ENCODE data around the gene GPRC6A.

The GPRC6A gene

DNA sequence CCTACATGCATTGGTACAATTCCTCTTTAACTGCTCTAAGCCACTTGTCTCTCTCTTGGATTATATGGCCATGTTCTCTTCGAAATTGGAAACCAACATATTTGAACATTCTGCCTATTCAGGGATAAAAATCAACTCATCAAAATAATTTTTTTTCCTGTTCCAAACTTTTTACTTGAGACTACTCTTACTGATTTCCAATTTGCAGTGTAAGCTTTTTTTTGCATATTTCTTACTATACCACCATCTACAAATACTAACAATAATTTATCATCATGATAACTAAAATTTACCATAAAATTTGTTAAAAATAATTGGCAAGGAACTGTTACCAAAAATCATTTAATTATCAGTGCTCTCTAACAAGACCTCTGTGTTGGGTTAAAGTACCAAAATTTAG, 56.4 kb downstream of the GPRC6A start:
- no peak overlapping the region for H3K9ac ChIP-seq (ENCODE audit: low read length)
- H3K4me3 ChIP-seq (ENCODE audit: low read depth, low read length, poor library complexity, severe bottlenecking) = no peak overlapping the region
- H3K27ac ChIP-seq (ENCODE audit: low read depth, low read length, poor library complexity, severe bottlenecking) = no peak overlapping the region
- TF ChIP-seq, protein P1, sequence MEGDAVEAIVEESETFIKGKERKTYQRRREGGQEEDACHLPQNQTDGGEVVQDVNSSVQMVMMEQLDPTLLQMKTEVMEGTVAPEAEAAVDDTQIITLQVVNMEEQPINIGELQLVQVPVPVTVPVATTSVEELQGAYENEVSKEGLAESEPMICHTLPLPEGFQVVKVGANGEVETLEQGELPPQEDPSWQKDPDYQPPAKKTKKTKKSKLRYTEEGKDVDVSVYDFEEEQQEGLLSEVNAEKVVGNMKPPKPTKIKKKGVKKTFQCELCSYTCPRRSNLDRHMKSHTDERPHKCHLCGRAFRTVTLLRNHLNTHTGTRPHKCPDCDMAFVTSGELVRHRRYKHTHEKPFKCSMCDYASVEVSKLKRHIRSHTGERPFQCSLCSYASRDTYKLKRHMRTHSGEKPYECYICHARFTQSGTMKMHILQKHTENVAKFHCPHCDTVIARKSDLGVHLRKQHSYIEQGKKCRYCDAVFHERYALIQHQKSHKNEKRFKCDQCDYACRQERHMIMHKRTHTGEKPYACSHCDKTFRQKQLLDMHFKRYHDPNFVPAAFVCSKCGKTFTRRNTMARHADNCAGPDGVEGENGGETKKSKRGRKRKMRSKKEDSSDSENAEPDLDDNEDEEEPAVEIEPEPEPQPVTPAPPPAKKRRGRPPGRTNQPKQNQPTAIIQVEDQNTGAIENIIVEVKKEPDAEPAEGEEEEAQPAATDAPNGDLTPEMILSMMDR (IDR thresholded peaks at IDR 0.05; ENCODE audit: low read length) = no peak
- TF ChIP-seq EZH2 (IDR thresholded peaks at IDR 0.05; ENCODE audit: borderline replicate concordance, low read length) = no peak
- no peaks in the 10 kb centered on the region for H4K20me1 ChIP-seq (ENCODE audit: insufficient read depth, low read length)
- no peak overlapping the region for H2AFZ ChIP-seq (ENCODE audit: low read length)
- H3K4me2 ChIP-seq (ENCODE audit: low read length) = no peak overlapping the region
- no peaks in the 10 kb centered on the region for H3K9me2 ChIP-seq (ENCODE audit: low read depth, low read length)
- H3K4me1 ChIP-seq (ENCODE audit: insufficient read depth, low read length, severe bottlenecking) = no peaks in the 10 kb centered on the region
- no peaks in the 10 kb centered on the region for H3K9me3 ChIP-seq (ENCODE audit: low read length)
- H3K27me3 ChIP-seq (ENCODE audit: insufficient read depth, low read length) = no peaks in the 10 kb centered on the region
- no peaks in the 10 kb centered on the region for H3K36me3 ChIP-seq (ENCODE audit: insufficient read depth, low read length)
- H3F3A ChIP-seq (ENCODE audit: insufficient read depth, low read length) = no peaks in the 10 kb centered on the region
- no peaks in the 10 kb centered on the region for H3K79me2 ChIP-seq (ENCODE audit: insufficient read depth, low read length)

DNA sequence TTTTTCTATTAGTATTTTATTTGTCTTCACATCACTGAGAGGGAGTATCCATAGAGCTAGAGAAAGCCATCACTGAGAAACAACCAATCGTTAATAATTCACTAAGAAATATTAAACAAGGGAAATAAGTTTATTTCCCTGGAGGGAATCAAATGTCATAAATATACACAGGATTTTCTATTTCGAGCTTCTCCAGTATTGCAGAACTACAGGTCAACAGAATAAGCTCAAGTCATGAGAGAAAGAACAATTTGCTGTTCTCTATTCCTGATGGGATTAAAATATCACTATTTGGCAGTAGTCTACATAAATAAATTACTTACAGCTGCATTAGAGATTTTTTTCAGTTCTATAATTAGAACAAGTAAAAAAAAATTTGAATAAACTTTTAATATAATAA, 61.2 kb downstream of the GPRC6A start:
- Histone ChIP-seq H3K79me2 (ENCODE audit: insufficient read depth, low read length) (no peaks in the 10 kb centered on the region), H3K36me3 (ENCODE audit: insufficient read depth, low read length) (no peaks in the 10 kb centered on the region), H2AFZ (ENCODE audit: low read length) (no peak overlapping the region), H3K9me2 (ENCODE audit: low read depth, low read length) (no peaks in the 10 kb centered on the region), H3K4me2 (ENCODE audit: low read length) (no peak overlapping the region), H3K4me1 (ENCODE audit: insufficient read depth, low read length, severe bottlenecking) (no peaks in the 10 kb centered on the region), H3K9me3 (ENCODE audit: low read length) (no peaks in the 10 kb centered on the region), H3K9ac (ENCODE audit: low read length) (no peak overlapping the region), H4K20me1 (ENCODE audit: insufficient read depth, low read length) (no peaks in the 10 kb centered on the region), H3K27me3 (ENCODE audit: insufficient read depth, low read length) (no peaks in the 10 kb centered on the region), H3K4me3 (ENCODE audit: low read depth, low read length, poor library complexity, severe bottlenecking) (no peak overlapping the region), H3F3A (ENCODE audit: insufficient read depth, low read length) (no peaks in the 10 kb centered on the region), H3K27ac (ENCODE audit: low read depth, low read length, poor library complexity, severe bottlenecking) (no peak overlapping the region)
- TF ChIP-seq, protein P1 (IDR thresholded peaks at IDR 0.05; ENCODE audit: low read length) = no peak
- no peak for TF ChIP-seq EZH2 (IDR thresholded peaks at IDR 0.05; ENCODE audit: borderline replicate concordance, low read length)

DNA sequence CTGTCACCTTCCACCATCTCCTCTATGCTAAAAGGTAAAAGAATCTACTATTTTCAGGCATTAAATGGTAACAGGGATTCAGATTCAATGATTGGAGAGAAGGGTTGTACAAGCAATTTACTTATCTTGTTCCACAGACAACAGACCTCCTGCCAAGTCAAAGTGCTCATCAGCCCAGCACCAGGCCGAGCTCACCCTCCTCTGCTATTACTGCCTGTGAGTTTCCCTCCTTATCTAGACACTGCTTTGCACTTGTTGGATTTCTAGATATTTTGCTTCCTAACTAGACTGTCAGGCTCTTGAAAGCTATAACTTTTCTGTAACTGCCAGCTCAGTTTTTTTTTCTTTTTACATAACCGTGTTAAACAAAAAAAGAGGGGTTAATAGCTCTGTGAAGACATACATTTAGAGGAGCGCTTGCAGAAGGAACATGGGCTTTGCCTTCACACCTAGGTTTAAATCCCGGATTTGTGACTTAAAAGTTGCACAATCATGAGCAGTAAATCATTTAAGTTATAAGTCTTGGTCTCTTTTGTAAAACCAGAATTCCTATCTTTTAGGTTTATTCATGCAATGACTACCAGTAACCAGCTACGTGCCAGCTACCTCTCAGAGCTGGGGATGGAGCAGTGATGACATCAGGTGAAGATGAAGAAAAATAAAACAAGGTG, 62.2 kb downstream of the GPRC6A start:
- no peak overlapping the region for H2AFZ ChIP-seq (ENCODE audit: low read length)
- H4K20me1 ChIP-seq (ENCODE audit: insufficient read depth, low read length) = no peaks in the 10 kb centered on the region
- no peaks in the 10 kb centered on the region for H3F3A ChIP-seq (ENCODE audit: insufficient read depth, low read length)
- no peaks in the 10 kb centered on the region for H3K9me2 ChIP-seq (ENCODE audit: low read depth, low read length)
- no peak overlapping the region for H3K9ac ChIP-seq (ENCODE audit: low read length)
- no peaks in the 10 kb centered on the region for H3K36me3 ChIP-seq (ENCODE audit: insufficient read depth, low read length)
- no peak overlapping the region for H3K27ac ChIP-seq (ENCODE audit: low read depth, low read length, poor library complexity, severe bottlenecking)
- H3K4me1 ChIP-seq (ENCODE audit: insufficient read depth, low read length, severe bottlenecking) = no peaks in the 10 kb centered on the region
- no peaks in the 10 kb centered on the region for H3K27me3 ChIP-seq (ENCODE audit: insufficient read depth, low read length)
- H3K4me2 ChIP-seq (ENCODE audit: low read length) = no peak overlapping the region
- H3K4me3 ChIP-seq (ENCODE audit: low read depth, low read length, poor library complexity, severe bottlenecking) = no peak overlapping the region
- H3K9me3 ChIP-seq (ENCODE audit: low read length) = no peaks in the 10 kb centered on the region
- TF ChIP-seq, protein P1 (IDR thresholded peaks at IDR 0.05; ENCODE audit: low read length) = no peak
- TF ChIP-seq EZH2 (IDR thresholded peaks at IDR 0.05; ENCODE audit: borderline replicate concordance, low read length) = no peak
- no peaks in the 10 kb centered on the region for H3K79me2 ChIP-seq (ENCODE audit: insufficient read depth, low read length)
